GM18868 (cell line): ENCODE measurements around the gene CXorf58.
A peak's percentile ranks its signal among the peaks of the same experiment; 100 is the strongest.

Experiments
- ATAC-seq: cut with Tn5 transposase; IDR thresholded peaks from one replicate; pipeline ENCODE4 v1.9.1; 2021; ENCODE audit warnings: mild to moderate bottlenecking, moderate library complexity; ENCODE audit not compliant: unreplicated experiment

CXorf58 gene

DNA sequence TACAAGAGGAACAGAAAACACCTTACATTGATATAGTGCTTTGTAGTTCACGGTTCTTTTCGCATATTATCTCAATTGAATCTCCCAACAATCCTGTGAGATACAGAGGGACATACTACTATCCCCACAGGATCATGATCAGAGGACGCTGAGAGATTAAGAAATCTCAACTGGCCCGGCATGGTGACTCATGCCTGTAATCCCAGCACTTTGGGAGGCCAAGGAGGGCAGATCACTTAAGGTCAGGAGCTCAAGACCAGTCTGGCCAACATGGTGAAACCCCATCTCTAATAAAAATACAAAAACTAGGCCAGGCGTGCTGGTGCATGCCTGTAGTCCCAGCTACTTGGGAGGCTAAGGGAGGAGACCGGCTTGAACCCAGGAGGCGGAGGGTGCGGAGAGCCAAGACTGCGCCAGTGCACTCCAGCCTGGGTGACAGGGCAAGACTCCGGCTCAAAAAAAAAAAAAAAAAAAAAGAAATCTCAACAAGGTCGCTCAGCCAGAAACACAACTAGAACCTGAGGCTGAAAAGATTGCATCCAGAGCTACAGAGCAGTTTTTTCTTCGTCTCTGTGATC, 7.5 kb upstream of the CXorf58 start:
- ATAC-seq: no peak

DNA sequence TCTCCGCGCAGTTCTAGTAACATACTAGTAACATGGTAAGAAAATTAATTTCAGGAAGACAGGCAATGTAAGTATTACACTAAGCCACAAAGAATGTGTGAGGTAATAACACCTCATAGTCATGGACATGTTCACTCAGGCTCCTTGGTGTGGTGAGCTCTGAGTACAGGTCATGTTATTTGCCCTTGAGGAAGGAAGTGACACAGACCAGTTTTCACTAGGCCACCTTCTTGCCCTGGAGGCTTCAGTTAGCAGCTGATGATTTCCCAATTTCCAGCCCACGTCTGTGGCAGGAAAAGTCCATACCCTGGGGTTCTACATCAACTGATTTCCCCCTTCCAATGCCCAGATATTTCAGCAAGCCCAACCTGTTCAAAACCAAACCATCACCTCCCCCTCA, 6.7 kb upstream of the CXorf58 start:
- ATAC-seq: no peak

DNA sequence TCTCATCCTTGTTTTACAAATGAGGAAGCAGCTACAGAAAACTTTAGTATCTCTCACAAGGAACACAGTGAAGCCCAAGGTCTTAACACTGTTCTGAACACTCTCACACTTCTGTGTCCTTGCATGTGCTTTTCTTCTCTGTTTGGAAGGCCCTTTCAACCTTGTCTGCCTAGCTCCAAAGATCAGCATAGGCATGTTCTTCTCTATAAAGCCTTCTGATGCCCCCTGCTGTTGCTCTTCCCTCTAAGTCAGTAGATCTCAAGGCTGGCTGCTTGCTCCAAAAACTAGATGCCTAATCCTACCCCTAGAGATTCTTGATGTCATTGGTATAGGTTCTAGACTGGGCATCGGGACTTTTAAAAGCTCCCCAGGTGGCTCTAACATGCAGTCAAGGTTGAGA, 6.0 kb upstream of the CXorf58 start:
- peak; percentile 73 for ATAC-seq

DNA sequence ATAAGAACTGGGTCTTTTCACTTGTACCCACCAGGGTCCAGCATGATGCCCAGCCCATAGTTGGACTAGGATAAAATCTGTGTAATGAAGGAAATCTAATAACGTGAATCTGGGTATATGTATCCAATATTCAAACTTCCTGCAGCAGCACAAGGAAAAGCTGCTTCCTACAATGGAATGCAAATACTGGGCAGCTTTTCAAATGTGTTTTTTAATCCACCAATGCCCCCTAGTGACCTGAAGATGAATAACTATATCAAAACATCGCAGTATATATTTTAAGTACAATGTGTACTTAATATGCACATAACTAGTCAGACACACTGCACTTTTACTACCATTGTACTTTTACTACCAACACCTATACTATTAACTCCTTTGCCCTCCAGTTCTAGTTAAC, 5.4 kb upstream of the CXorf58 start:
- ATAC-seq: no peak

DNA sequence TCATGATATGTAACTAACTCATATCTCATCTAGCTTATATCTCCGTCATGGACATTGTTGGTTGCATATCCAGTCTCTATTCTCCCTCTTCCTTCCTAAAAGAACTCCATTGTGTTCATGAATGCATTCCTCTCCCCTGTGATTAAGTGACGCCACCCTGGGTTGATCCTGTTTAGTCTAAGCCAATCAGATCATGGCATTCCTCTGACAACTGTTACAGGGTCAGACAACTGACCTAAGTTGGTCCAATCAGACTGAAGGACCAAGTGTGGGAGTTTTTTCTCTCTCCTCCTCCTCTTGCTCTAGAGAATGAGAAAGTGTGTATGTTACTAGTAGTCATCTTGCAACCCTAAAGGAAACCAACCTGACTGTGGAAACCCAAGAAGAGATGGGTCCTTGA, 3.7 kb upstream of the CXorf58 start:
- ATAC-seq: no peak

DNA sequence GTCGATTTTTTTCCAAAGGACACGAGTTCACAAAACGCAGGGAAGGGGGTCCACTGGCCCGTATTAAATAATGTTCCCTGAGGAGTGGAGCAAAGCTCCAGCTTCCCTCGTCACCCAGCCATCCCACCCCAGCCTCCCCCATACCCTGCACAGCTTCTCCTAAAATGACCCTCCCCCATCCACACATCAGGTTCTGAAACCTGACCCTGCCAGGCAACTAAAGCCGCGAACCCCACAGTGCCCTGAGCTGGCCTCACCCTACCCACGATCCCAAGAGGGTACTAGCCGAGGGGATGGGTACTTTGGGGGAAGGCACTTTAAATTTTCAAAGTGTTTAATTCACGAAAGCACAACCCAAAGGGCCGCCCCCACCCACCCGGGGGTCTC, 702 bp upstream of the CXorf58 start:
- peak; percentile 3 for ATAC-seq

DNA sequence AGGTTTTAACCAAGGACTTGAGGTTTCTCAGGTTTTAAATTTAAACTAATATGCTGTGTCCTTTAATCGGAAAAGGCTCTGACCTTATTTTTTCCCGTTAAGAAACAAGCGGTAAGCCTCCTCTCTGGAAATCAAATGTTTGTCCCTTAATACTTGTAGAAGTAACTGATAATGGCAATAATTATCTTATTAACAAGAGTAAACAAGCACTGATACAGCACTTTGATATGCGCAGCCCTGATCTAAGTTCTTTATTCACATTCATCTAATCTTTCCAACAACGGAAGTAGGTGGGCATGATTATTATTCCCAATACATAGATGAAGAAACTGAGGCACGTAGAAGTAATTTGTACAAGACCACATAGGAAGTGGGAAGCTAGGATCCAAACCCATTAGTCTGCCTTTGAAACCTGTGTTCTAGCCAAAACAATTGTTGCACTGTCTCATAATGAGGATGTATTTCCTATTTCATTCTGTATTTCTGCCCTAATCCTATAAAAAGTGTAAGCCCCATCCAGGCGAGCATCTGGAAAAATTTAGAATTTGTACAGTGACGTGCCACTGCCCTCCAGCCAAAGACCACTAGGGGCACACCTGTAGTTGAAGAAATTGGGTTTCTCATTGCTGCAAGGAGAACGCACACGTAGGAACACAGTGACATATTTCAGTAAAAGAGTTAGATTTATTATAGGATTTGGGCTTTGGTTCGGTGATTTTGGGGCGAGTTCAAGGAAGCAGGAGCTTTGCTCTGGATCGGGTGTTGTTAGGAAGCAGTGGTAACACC, 606 bp downstream of the CXorf58 start:
- ATAC-seq: peak; percentile 22

DNA sequence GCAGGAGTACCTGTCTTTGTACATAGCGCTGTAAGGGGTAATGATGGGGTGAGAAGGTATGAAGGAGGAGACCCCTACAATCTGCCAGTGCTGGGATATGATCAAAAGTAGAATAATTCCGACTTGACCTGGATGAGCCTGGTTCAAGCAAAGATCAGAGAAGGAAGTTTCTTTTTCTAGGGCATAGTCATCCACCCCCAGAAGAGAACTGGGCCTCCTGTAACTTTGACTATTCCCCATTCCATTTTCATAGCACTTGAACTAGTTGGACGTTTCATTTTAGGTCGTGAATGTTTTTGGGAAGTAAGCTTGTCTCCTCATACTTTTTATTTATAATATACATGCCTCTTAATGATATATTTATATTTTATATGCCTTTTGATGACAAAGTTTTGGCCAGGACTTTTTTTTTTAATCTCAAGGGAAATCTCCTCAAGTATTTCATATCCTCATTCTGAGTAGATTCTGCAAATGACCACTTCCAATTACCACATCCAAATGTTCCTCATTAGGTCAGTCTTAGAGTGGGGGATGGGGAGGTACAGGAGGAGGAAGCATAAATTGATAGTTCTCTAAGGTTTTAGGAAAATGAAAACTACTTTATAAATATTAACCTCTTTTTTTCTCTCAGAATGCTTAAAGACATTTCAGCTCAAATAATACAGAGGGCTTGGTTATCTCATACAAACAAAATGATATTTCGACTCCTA, 3.5 kb downstream of the CXorf58 start:
- no peak for ATAC-seq

DNA sequence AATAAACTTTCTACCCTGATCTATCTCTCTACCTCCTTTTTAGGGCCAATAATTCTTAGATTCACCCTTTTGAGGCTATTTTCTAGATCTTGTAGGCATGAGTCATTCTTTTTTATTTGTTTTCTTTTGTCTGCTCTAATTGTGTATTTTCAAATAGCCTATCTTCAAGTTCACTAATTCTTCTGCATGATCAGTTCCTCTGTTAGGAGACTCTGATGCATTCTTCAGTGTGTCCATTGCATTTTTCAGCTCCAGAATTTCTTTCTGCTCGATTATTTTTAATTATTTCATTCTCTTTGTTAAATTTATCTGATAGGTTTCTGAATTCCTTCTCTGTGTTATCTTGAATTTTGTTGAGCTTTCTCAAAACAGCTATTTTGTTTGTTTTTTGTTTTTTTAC, 11.3 kb downstream of the CXorf58 start:
- no peak for ATAC-seq

DNA sequence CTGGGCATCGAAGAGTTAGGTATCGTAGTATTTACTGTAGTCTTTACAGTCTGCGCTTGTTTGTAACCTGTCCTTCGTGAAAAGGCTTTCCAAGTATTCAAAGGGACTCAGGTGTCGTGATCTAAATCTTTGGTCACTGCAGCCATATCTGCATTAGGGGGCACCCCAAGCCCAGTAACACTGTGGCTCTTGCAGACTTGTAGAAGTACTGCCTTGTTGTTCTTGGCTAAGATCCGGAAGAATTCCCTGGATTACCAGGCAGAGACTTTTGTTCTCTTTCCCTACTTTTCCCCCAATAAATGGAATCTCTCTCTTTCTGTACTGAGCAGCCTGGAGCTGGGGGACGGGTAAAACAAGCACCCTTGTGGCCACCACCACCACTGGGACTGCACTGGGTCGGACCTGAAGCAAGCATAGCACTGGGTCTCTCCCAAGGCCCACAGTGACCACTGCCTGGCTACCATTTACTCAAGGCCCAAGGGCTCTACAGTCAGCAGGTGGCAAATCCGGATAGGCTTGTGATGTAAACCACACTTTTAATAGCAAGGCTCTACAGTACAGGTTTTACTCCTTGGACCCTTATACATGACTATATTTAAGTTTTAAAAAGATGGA, 12.0 kb downstream of the CXorf58 start:
- no peak for ATAC-seq

DNA sequence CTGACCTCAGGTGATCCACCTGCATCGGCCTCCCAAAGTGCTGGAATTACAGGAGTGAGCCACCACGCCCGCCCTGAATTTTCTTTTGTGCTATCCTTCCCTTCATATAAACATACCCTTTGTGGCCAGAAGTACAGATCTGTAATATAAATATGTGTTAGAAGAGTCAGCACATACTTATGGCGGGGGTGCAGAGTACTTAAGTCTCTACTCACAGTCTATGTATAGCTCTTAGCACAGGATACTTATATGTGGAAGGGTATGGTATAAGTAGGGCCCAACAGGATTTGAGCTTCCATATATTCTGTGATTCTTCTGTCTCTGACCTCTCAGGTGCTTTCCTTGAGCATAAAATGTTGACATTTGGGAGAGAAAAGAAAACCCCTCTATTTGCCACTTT, 18.2 kb downstream of the CXorf58 start:
- no peak for ATAC-seq

DNA sequence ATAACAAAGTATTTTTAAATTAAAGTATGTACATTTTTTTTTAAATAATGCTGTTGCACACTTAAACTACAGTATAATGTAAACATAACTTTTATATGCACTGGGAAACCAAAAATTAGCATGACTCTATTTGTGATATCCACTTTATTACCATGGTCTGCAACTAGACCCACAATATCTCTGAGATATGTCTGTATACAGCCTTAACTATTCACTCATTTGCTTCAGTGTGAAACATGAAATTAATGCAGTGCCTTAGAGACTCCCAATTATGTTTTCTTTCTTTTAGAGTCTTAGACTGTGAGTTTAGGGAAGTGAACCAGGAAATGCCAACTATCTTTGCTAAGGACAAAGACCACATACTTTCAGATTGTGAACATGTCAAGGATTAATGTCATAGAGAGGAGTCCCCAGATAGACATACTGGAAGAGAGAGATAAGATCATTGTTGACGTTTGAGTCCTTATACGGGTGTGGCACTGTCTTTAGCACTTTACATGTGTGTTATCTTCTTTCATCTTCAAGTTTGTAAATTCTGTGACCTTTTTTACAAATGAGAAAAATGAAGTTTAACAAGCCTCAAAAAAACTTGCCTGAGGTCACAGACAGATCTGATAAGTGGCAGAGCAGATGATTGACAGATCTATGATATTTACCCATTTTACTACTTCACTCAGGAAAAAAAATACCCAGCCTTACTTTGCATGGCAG, 23.2 kb downstream of the CXorf58 start:
- peak; percentile 70 for ATAC-seq

DNA sequence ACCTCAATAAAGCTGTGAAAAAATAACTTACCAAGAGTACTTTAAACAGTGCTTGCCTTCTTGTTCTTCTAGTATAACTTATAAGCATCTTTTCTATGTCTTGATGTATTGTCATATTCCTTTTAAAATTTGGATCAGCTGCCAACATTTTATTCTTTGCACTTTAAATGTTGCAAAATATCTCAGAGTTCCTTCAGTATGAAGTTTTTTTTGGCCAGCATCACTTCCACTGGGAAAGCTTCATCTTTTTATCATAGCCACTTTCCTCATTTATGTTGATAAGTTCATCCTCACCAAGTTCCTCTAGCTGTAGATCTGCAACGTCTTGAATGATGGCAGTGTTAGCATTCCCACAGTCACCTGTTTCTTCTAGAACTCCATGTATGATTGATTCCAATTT, 24.2 kb downstream of the CXorf58 start:
- no peak for ATAC-seq

DNA sequence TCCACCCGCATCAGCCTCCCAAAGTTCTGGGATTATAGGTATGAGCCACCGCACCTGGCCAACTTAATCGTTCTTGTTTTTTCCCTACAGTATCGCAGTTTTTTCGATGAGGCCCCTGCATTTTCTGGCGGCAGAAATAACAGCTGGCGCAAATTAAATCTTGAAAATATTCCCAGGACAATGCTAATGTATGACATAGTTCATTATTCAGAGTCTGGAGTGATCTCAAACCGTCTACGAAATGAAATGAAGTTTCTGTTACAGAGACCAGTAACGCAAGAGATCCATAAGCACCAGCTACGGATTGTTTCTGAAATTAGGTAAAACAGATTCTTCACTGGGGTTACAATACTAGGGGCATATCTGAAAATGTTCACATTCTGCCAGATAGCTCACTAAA, 27.3 kb downstream of the CXorf58 start:
- no peak for ATAC-seq

DNA sequence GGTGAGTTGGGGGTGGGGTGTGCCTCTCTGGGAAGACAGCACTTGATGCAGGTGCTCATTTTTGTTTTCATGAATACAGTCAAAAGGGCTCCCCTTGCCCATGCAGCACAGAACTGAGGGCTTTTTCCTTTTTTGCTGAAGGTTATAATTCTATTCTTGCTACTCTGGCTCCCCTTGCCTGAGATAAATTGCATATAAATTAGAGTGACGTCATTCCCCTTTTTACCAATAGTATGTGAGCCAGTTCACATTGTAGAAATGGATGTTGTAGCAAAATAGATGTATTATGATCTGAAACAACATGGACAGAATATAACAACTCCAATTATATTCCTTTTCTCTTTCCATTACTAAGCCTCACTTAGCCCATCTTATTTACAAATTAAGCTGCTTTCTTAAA, 28.4 kb downstream of the CXorf58 start:
- ATAC-seq: no peak

DNA sequence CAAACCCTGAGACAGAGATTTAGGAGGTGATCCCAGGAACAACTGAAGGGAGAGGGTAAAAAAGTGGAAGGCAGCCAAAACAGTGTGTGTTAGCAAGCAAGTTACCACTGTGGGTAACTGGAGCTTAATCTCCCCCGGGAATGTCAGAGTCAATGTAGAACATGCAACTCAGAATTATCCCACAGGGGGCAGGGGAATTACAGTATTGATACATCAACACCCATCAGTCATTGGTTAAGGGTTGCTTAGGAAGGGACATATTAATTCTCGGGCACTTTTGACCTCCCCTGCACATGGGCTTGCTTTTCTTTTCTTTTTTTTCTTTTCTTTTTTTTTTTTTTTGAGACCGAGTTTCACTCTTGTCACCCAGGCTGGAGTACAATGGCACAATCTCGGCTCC, 29.3 kb downstream of the CXorf58 start:
- ATAC-seq: no peak

DNA sequence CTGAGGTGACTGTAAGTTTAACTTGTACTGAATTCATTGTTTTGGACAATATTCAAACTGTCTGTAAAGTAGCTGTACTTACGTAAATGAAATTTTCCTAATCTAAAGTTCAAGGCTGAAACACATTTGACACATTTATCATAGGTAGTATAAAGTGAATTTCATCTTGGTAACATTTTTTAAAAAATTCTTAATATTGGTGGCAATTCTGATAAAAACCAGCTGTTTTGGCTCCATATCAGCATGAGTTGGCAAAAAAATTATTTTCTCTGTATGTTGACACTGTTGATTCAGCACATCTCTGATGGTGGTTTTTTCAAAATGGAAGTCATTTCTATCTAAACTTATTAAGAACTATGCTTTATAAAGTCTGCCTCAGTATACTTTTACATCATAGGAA, 30.9 kb downstream of the CXorf58 start:
- no peak for ATAC-seq

DNA sequence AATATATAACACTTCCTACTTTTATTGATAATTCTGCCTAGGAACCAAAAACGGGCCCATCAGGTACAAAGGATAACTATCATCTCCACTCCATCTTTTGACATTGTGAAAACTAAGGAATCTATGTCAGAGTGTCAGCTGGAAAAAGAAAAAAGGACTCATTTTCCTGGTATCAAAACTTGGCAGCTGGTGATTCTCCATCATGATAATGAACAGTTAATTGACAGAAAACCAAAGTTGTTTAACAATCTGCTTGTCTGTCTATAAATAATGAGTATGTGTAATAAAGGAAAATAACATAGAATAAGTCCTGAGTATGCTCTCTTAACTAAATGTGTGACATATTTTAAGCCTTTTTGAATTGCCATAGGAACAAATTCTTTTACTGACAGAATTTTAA, 31.4 kb downstream of the CXorf58 start:
- no peak for ATAC-seq

DNA sequence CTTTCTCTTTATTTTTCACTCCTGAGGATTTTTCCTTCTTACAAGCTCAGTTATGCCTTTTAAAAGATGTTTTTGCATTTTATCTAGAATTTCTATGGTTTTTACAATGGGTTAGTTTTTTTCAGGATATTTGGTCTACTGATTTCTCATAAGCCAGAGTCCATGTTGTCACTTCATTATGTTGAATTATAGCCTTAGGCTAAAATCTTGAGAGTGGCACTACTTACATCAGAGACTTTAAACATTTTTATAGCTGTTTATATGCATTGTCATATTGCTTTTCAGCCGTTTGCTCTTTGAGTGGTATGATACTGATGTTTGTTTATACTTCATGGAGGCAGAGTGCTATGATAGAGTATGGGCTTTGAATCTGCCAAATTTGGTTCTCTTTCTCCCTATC, 36.4 kb downstream of the CXorf58 start:
- ATAC-seq: no peak

DNA sequence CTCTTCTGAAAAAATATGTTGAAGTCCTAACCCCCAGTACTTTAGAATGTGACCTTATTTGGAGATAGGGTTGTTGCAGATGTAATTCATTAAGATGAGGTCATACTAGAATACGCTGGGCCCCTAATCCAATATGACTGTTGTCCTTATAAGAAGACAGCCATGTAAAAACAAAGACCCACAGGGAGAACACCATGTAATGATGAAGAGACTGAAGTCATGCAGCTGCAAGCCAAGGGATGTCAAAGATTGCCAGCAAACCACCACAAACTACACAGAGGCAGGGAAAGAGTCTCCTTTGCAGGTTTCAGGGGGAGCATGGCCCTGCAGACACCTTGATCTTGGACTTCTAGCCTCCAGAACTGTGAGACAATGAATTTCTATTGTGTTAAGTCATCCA, 37.4 kb downstream of the CXorf58 start:
- ATAC-seq: no peak

DNA sequence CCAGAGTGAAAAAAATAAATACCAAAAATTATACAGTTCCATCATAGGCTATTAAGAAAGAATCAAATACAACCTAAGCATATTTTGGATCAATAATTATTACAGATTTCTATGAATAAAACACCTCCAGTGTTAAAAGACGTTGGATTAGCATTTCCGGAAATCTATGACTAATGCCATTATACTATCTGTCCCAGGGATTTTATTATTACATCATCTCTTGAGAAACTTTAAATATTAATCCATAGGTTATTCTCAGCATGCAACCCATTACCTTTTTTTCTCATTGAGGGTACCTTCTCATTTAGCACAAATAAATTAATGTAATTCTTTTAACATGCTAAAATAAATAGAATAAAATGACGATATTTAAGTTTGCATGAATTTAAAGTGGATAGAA, 44.6 kb downstream of the CXorf58 start:
- ATAC-seq: no peak
